H9 (cell line): ENCODE results near the gene KANK4. TPM values are rescaled to one million over a fixed set of nuclear protein-coding genes. Genes with fewer than 3 reads are reported as not detected.

Experiments
- DNase-seq: peaks from one replicate; pipeline ENCODE4 v3.0.0-alpha.2; 2017
- H2AFZ ChIP-seq: one replicate; pipeline ENCODE4 v1.6.1; 2013; ENCODE audit warnings: mild to moderate bottlenecking, low read length, control low read depth, moderate library complexity
- H2AK5ac ChIP-seq: 2 replicates; pipeline ENCODE4 v1.6.1; 2013; ENCODE audit warnings: low read length, control low read depth, mixed read lengths; ENCODE audit not compliant: insufficient read length
- H2BK120ac ChIP-seq: one replicate; pipeline ENCODE4 v1.6.1; 2013; ENCODE audit warnings: low read depth, mild to moderate bottlenecking, low read length, control low read depth, inconsistent platforms; ENCODE audit not compliant: poor library complexity, severe bottlenecking
- H2BK12ac ChIP-seq: 2 replicates; pipeline ENCODE4 v1.6.1; 2013; ENCODE audit warnings: low read length, control low read depth, mixed read lengths, low read depth; ENCODE audit not compliant: insufficient read length
- H2BK15ac ChIP-seq: 2 replicates; pipeline ENCODE4 v1.6.1; 2013; ENCODE audit warnings: low read depth, low read length, control low read depth
- H2BK20ac ChIP-seq: one replicate; pipeline ENCODE4 v1.6.1; 2013; ENCODE audit warnings: low read depth, mild to moderate bottlenecking, low read length, control low read depth, inconsistent platforms; ENCODE audit not compliant: poor library complexity, severe bottlenecking
- H2BK5ac ChIP-seq: 2 replicates; pipeline ENCODE4 v1.6.1; 2013; ENCODE audit warnings: low read length, control low read depth, mixed read lengths; ENCODE audit not compliant: insufficient read length
- H3K14ac ChIP-seq: 2 replicates; pipeline ENCODE4 v1.6.1; 2013; ENCODE audit warnings: low read length, control low read depth; ENCODE audit not compliant: insufficient read depth
- H3K18ac ChIP-seq: 2 replicates; pipeline ENCODE4 v1.6.1; 2013; ENCODE audit warnings: low read depth, mild to moderate bottlenecking, mixed read lengths, low read length, control low read depth; ENCODE audit not compliant: insufficient read length
- H3K23ac ChIP-seq: 2 replicates; pipeline ENCODE4 v1.6.1; 2013; ENCODE audit warnings: low read length, control low read depth, mixed read lengths, low read depth; ENCODE audit not compliant: insufficient read length
- H3K23me2 ChIP-seq: 2 replicates; pipeline ENCODE4 v1.6.1; 2013; ENCODE audit warnings: low read depth, mild to moderate bottlenecking, mixed read lengths, low read length, control low read depth; ENCODE audit not compliant: insufficient read length, poor library complexity, severe bottlenecking
- H3K27ac ChIP-seq: 2 replicates; pipeline ENCODE4 v1.5.1; 2013; ENCODE audit warnings: low read length, control low read depth, mixed read lengths, low read depth; ENCODE audit not compliant: insufficient read length
- H3K27me3 ChIP-seq: 2 replicates; pipeline ENCODE4 v1.6.1; 2013; ENCODE audit warnings: low read length, control low read depth, inconsistent platforms; ENCODE audit not compliant: insufficient read depth
- H3K4ac ChIP-seq: 2 replicates; pipeline ENCODE4 v1.6.1; 2013; ENCODE audit warnings: low read depth, mild to moderate bottlenecking, control low read depth, inconsistent platforms, low read length, moderate library complexity
- H3K4me1 ChIP-seq: 2 replicates; pipeline ENCODE4 v1.6.1; 2013; ENCODE audit warnings: low read length, control low read depth, inconsistent platforms; ENCODE audit not compliant: insufficient read depth
- H3K4me2 ChIP-seq: 2 replicates; pipeline ENCODE4 v1.6.1; 2013; ENCODE audit warnings: low read length, control low read depth, mixed read lengths; ENCODE audit not compliant: insufficient read length, insufficient read depth
- H3K56ac ChIP-seq: 2 replicates; pipeline ENCODE4 v1.6.1; 2013; ENCODE audit warnings: low read depth, mild to moderate bottlenecking, mixed read lengths, low read length, control low read depth; ENCODE audit not compliant: insufficient read length
- H3K79me1 ChIP-seq: 2 replicates; pipeline ENCODE4 v1.6.1; 2013; ENCODE audit warnings: low read depth, mild to moderate bottlenecking, moderate library complexity, low read length, control low read depth, inconsistent platforms; ENCODE audit not compliant: insufficient read depth, poor library complexity, severe bottlenecking
- H3K79me2 ChIP-seq: 2 replicates; pipeline ENCODE4 v1.6.1; 2013; ENCODE audit warnings: low read length, control low read depth, inconsistent platforms; ENCODE audit not compliant: insufficient read depth
- H3K9ac ChIP-seq: 2 replicates; pipeline ENCODE4 v1.6.1; 2013; ENCODE audit warnings: low read length, control low read depth, mixed read lengths; ENCODE audit not compliant: insufficient read length; ENCODE audit errors: extremely low read depth
- H3K9me3 ChIP-seq: one replicate; pipeline ENCODE4 v1.6.1; 2013; ENCODE audit warnings: low read depth, low read length, inconsistent platforms; ENCODE audit not compliant: control insufficient read depth
- H3T11ph ChIP-seq: one replicate; pipeline ENCODE4 v1.6.1; 2013; ENCODE audit warnings: mild to moderate bottlenecking, low read length, control low read depth, inconsistent platforms
- H4K20me1 ChIP-seq: one replicate; pipeline ENCODE4 v1.6.1; 2013; ENCODE audit not compliant: control insufficient read depth, insufficient read length, insufficient read depth
- H4K5ac ChIP-seq: 2 replicates; pipeline ENCODE4 v1.6.1; 2013; ENCODE audit warnings: low read depth, mild to moderate bottlenecking, mixed read lengths, low read length, control low read depth; ENCODE audit not compliant: insufficient read length
- H4K8ac ChIP-seq: replicated peaks from 2 replicates; pipeline ENCODE4 v1.6.1; 2013; ENCODE audit warnings: low read length, control low read depth, mixed read lengths, low read depth; ENCODE audit not compliant: insufficient read length
- H4K91ac ChIP-seq: 2 replicates; pipeline ENCODE4 v1.6.1; 2013; ENCODE audit warnings: low read depth, mild to moderate bottlenecking, moderate library complexity, mixed read lengths, low read length, control low read depth; ENCODE audit not compliant: insufficient read length
- H3K27ac Mint-ChIP-seq, 3 experiments: 2 replicates in 2 of 3; 3 replicates in 1 of 3; pipeline ENCODE4 v1.8.0; 2020 to 2021; ENCODE audit warnings: mixed read lengths in 3 of 3, mild to moderate bottlenecking in 1 of 3, moderate library complexity in 1 of 3
- H3K27me3 Mint-ChIP-seq: 2 replicates; pipeline ENCODE4 v1.8.0; 2021; ENCODE audit warnings: low read depth, mild to moderate bottlenecking, moderate library complexity, mixed read lengths
- H3K36me3 Mint-ChIP-seq, 3 experiments: 2 replicates in 2 of 3; 3 replicates in 1 of 3; pipeline ENCODE4 v1.8.0; 2020 to 2021; ENCODE audit warnings: low read depth in 3 of 3, mixed read lengths in 3 of 3; ENCODE audit not compliant: insufficient read depth in 1 of 3
- H3K4me1 Mint-ChIP-seq, 2 experiments: 2 replicates each; pipeline ENCODE4 v1.8.0; 2020; ENCODE audit warnings: mixed read lengths in 2 of 2
- H3K4me3 Mint-ChIP-seq, 2 experiments: 2 replicates in 1 of 2; 3 replicates in 1 of 2; pipeline ENCODE4 v1.8.0; 2020 to 2021; ENCODE audit warnings: mild to moderate bottlenecking in 2 of 2, mixed read lengths in 2 of 2, moderate library complexity in 1 of 2
- H3K9me3 Mint-ChIP-seq, 2 experiments: 2 replicates in 1 of 2; 3 replicates in 1 of 2; pipeline ENCODE4 v1.8.0; 2020; ENCODE audit warnings: mild to moderate bottlenecking in 2 of 2, mixed read lengths in 2 of 2, moderate library complexity in 1 of 2
- CTCF ChIP-seq: fragments of 200-600 bp; sonication (generic); conservative IDR thresholded peaks from 3 replicates; pipeline ENCODE4 v1.8.0; 2021; ENCODE audit warnings: antibody characterized with exemption, mild to moderate bottlenecking
- WGBS: extraction: QIAGEN DNeasy Blood & Tissue Kit; methylation state at CpG from one replicate; pipeline ENCODE4 v1.1.7; 2013; ENCODE audit warnings: missing lambda C conversion rate, low lambda C conversion rate, mixed read lengths; ENCODE audit not compliant: insufficient read length; ENCODE audit errors: extremely low coverage; 5-methylcytosine and 5-hydroxymethylcytosine counted together
- total RNA-seq: library from RNA; stranded (reverse); gene quantifications from 2 replicates; pipeline ENCODE4 v1.2.1, GENCODE V29; 2021

KANK4 gene
- total RNA-seq, 1 experiment from 2014 or later: 0.15 TPM

DNA sequence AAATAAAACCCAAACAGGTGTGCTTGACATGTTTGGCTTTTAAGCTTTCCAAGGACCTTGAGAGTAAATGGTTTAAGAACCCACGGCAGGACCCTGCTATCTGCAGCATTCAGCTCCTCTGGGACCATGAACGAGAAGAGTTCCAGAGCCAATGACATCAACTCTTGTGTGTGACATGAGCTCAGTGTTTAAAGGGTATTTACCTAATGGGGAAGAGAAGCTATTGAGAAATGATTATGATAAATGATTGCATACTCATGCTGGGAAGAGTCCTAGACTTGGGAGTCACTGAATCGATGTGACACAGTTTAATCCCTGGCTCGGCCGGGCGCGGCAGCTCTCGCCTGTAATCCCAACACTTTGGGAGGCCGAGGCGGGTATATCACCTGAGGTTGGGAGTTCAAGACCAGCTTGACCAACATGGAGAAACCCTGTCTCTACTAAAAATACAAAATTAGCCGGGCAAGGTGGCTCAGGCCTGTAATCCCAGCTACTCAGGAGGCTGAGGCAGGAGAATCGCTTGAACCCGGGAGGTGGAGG, 55.4 kb downstream of the KANK4 start:
- Histone ChIP-seq H4K91ac (no peak overlapping the region), H2AK5ac (no peak overlapping the region), H3K56ac (no peak overlapping the region), H3K18ac (no peak overlapping the region), H3K9ac (no peak overlapping the region), H3K4ac (no peak overlapping the region), H2BK15ac (no peak overlapping the region), H3K23ac (no peak overlapping the region), H3K27me3 (no peaks in the 10 kb centered on the region), H3K79me2 (no peaks in the 10 kb centered on the region), H2BK120ac (no peak overlapping the region), H2BK5ac (no peak overlapping the region), H3T11ph (no peak overlapping the region), H4K5ac (no peak overlapping the region), H3K27ac (no peak overlapping the region), H3K4me2 (no peak overlapping the region), H3K4me1 (peaks cover 2% of the 10 kb centered on the region; the same call in 1 of the 2 replicates), H3K23me2 (no peaks in the 10 kb centered on the region), H2BK20ac (no peak overlapping the region), H2AFZ (no peak overlapping the region), H3K79me1 (no peaks in the 10 kb centered on the region), H3K9me3 (no peaks in the 10 kb centered on the region), H4K20me1 (no peaks in the 10 kb centered on the region), H4K8ac (no peak overlapping the region), H3K14ac (no peak overlapping the region), H2BK12ac (no peak overlapping the region)
- Mint-ChIP-seq H3K4me3 (no peak overlapping the region), H3K27ac (no peak overlapping the region), H3K9me3 (no peaks in the 10 kb centered on the region; a peak in 2 of 5 replicates), H3K4me1 (peaks cover 23 to 26% of the 10 kb centered on the region in 2 experiments), H3K27me3 (peaks cover 9% of the 10 kb centered on the region), H3K36me3 (no peaks in the 10 kb centered on the region; a peak in 2 of 7 replicates)
- TF ChIP-seq CTCF: no peak
- WGBS: no CpG with 5 or more reads among the region's 13 CpGs
- no peak for DNase-seq
